BJ (cell line): ENCODE measurements around the gene TMUB1. TPM values are rescaled to one million over a fixed set of nuclear protein-coding genes. Genes with fewer than 3 reads are reported as not detected.

Source experiments
- CTCF ChIA-PET: fragments of 350-600 bp; formaldehyde crosslinking; extraction: SDS; loops from one replicate; lab custom pipeline; 2021; ENCODE audit warnings: antibody characterized with exemption, inconsistent platforms; lab: Yijun Ruan, JAX
- POLR2A ChIA-PET: fragments of 300-600 bp; sonication (Branson Sonifier 250); formaldehyde crosslinking; extraction: SDS; loops from one replicate; lab custom pipeline; 2021; ENCODE audit warnings: antibody characterized with exemption; lab: Charles Lee
- DNase-seq: peaks from one replicate; pipeline ENCODE4 v3.0.0-alpha.2; 2011; ENCODE audit warnings: low read depth
- H3K27me3 ChIP-seq: 2 replicates; pipeline ENCODE4 v1.6.0; 2011; ENCODE audit warnings: low read length; ENCODE audit not compliant: control insufficient read depth, insufficient read depth
- H3K36me3 ChIP-seq: 2 replicates; pipeline ENCODE4 v1.5.1; 2011; ENCODE audit warnings: low read length; ENCODE audit not compliant: control insufficient read depth, insufficient read depth
- H3K4me3 ChIP-seq: 2 replicates; pipeline ENCODE4 v1.5.1; 2011; ENCODE audit warnings: low read depth, mild to moderate bottlenecking, control low read depth, low read length
- CTCF ChIP-seq: IDR thresholded peaks from 2 replicates; pipeline ENCODE4 v1.5.1; 2011; ENCODE audit warnings: low read depth, mild to moderate bottlenecking, control low read depth, inconsistent platforms, low read length, moderate library complexity; ENCODE audit not compliant: insufficient read depth
- polyA plus RNA-seq: library from polyadenylated mRNA; depleted of rRNA; stranded (reverse); fragments of >200 nt; gene quantifications from 2 replicates; pipeline ENCODE4 v1.2.3, GENCODE V29; 2011

Gene TMUB1
- polyA plus RNA-seq, 1 experiment: 27.8 TPM

- CTCF ChIA-PET: no interaction called here
- POLR2A ChIA-PET: no interaction called here
- TF ChIP-seq CTCF: no peak
- Histone ChIP-seq H3K36me3 (peaks cover 60% of the 10 kb centered on the region), H3K27me3 (no peaks in the 10 kb centered on the region), H3K4me3 (no peak overlapping the region)
- DNase-seq: no peak
Observed at GRCh38 chr7:151069841-151070573, 13.3 kb downstream of the TMUB1 start.

- peaks cover 57% of the 10 kb centered on the region for H3K36me3 ChIP-seq
Observed at GRCh38 chr7:151068069-151068773, 15.1 kb downstream of the TMUB1 start.

GRCh38 chr7:151066273-151066974 lies 16.9 kb downstream of the TMUB1 start:
- CTCF ChIA-PET: interaction anchor here (0.9 kb wide), 1 partner anchor 18 kb away, joined by 4 read pairs; no protein-coding TSS in a partner anchor
- Histone ChIP-seq H3K4me3 (no peak overlapping the region), H3K27me3 (no peaks in the 10 kb centered on the region), H3K36me3 (peaks cover 51% of the 10 kb centered on the region)
- no peak for DNase-seq
- no peak for TF ChIP-seq CTCF
- POLR2A ChIA-PET: no interaction called here

More at GRCh38 chr7:151068069-151068773, 15.1 kb downstream of the TMUB1 start:
- DNase-seq: no peak
- no peaks in the 10 kb centered on the region for H3K27me3 ChIP-seq
- TF ChIP-seq CTCF: no peak
- H3K4me3 ChIP-seq: no peak overlapping the region
- POLR2A ChIA-PET: no interaction called here
- CTCF ChIA-PET: interaction anchor here (0.6 to 1.4 kb wide), 6 partner anchors 9 to 56 kb away, joined by 3 to 4 read pairs (median 4); no protein-coding TSS in a partner anchor

- CTCF ChIA-PET: interaction anchor here (0.9 kb wide), 1 partner anchor 19 kb away, joined by 4 read pairs; no protein-coding TSS in a partner anchor
- Histone ChIP-seq H3K27me3 (no peaks in the 10 kb centered on the region), H3K4me3 (no peak overlapping the region), H3K36me3 (peaks cover 43% of the 10 kb centered on the region)
- POLR2A ChIA-PET: no interaction called here
- TF ChIP-seq CTCF: no peak
- DNase-seq: no peak
Observed at GRCh38 chr7:151065516-151065915, 17.8 kb downstream of the TMUB1 start.

GRCh38 chr7:151064993-151065392 lies 18.3 kb downstream of the TMUB1 start:
- no peaks in the 10 kb centered on the region for H3K27me3 ChIP-seq
- ChIA-PET CTCF (no interaction called here), POLR2A (no interaction called here)
- no peak overlapping the region for H3K4me3 ChIP-seq
- H3K36me3 ChIP-seq: peaks cover 38% of the 10 kb centered on the region
- no peak for DNase-seq
- TF ChIP-seq CTCF: no peak
